22Rv1 (cell line): ENCODE measurements around the gene PWWP2B.
"Not testable (repeated sequence)": the region's sequence is repeated elsewhere in the genome, so short reads cannot be mapped to it uniquely, and the experiment has no call there.

ENCODE experiments used
- CTCF ChIP-seq: fragments of 450-650 bp; IDR thresholded peaks from 2 replicates; pipeline ENCODE4 v1.5.1; 2017; ENCODE audit warnings: mild to moderate bottlenecking
- ZFX ChIP-seq: fragments of 450-650 bp; IDR thresholded peaks from 2 replicates; pipeline ENCODE4 v1.6.1; 2017; ENCODE audit warnings: antibody characterized with exemption, borderline replicate concordance

- TF ChIP-seq CTCF, ZFX: not testable (repeated sequence)
Measured at GRCh38 chr10:132380986-132381385, 16.0 kb upstream of the PWWP2B start.
